GM12864 (cell line): ENCODE measurements around the gene FASLG.

ENCODE experiments used
- DNase-seq: peaks from one replicate; pipeline ENCODE4 v3.0.0-alpha.2; 2011; ENCODE audit warnings: low read depth
- H3K4me3 ChIP-seq: 2 replicates; pipeline ENCODE4 v1.5.1; 2011; ENCODE audit warnings: mild to moderate bottlenecking, low read depth, low read length, control low read depth
- TF ChIP-seq, protein P1 (sequence below): IDR thresholded peaks from 2 replicates; pipeline ENCODE4 v1.5.1; 2011; ENCODE audit warnings: low read depth, mild to moderate bottlenecking, moderate library complexity, low read length, control low read depth, inconsistent platforms; ENCODE audit errors: missing control alignments

Gene FASLG

DNA sequence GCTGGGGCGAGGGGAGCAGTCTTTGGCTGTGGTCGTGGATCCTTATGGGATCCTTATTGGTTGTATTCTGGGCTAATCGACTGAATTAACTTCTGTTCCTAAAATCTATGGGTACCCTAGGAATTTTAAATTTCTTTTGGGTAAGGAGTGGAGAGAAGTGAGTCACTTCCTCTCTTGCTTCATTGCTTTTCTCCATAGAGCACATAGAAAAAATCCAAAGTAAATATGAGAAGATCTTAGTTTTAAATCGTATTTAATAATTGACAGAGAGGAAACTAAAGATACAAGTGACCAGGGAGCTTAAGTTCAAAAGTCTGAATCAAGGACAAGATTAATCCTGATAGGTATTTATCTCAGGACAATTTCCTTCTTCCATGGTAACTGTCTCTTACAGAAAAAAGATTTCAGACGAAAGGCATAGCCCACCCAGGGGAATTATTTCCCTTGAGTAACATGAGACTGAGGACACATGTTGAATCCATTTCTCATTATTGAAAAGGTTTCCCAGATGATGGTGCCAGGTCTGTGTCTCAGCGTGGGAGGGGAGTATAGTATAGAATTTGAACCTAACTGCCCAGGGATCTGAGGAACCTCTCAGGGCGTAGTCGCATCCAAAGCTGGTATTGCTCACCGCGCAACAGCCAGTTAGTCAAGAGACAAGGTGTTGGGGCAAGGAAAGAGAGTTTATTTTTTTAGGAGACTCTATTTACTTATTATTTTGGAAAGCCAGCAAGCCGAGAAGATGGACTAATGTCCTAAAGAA, 28.7 kb upstream of the FASLG start:
- DNase-seq, result no peak
- H3K4me3 ChIP-seq, result no peak overlapping the region
- TF ChIP-seq, protein P1, sequence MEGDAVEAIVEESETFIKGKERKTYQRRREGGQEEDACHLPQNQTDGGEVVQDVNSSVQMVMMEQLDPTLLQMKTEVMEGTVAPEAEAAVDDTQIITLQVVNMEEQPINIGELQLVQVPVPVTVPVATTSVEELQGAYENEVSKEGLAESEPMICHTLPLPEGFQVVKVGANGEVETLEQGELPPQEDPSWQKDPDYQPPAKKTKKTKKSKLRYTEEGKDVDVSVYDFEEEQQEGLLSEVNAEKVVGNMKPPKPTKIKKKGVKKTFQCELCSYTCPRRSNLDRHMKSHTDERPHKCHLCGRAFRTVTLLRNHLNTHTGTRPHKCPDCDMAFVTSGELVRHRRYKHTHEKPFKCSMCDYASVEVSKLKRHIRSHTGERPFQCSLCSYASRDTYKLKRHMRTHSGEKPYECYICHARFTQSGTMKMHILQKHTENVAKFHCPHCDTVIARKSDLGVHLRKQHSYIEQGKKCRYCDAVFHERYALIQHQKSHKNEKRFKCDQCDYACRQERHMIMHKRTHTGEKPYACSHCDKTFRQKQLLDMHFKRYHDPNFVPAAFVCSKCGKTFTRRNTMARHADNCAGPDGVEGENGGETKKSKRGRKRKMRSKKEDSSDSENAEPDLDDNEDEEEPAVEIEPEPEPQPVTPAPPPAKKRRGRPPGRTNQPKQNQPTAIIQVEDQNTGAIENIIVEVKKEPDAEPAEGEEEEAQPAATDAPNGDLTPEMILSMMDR, result no peak

DNA sequence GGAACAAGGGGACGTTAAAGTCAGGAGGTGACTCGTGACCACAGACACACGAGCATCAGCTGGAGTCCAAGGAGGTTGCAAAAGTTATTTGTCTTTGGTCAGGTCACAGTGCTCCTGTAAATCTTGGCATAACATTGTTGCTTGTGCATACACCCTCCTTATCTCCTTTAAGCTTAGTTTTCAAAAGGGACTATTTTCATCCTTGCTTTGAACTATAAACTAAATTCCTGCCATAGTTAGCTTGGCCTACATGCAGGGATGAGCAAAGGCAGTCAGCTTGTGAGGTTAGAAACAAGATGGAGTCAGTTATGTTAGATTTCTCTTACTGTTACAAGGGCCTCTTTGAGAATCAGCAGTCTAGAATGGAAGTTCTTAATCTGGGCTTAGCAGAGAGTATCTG, 28.0 kb upstream of the FASLG start:
- no peak overlapping the region for H3K4me3 ChIP-seq
- DNase-seq, result no peak
- TF ChIP-seq, protein P1, result no peak

GRCh38 chr1:172637522-172637921, 21.4 kb upstream of the FASLG start:
- TF ChIP-seq, protein P1, result no peak
- DNase-seq, result no peak
- H3K4me3 ChIP-seq, result no peak overlapping the region

DNA sequence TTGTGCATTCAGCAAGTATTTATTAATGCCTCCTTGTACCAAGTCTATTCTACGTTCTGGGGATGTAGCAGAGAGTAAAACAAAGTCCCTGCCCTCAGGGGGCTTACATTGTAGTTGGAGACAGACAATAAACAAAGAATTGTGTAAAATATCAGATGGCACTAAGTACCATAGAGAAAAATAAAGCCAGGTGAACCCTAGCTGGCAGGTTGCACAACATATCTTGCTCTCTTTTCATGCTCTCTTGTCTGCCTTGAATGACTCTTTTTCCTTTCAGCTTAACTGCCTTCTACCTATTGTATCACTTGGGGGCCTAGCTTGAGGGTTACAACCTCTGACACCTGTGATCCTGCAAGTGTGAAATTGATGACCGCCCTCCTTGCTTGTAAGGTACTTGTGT, 20.7 kb upstream of the FASLG start:
- no peak overlapping the region for H3K4me3 ChIP-seq
- no peak for DNase-seq
- TF ChIP-seq, protein P1, result no peak

- peak; percentile 45 for DNase-seq
- H3K4me3 ChIP-seq, result no peak overlapping the region
- TF ChIP-seq, protein P1, result no peak
Measured at GRCh38 chr1:172638885-172639831, 19.7 kb upstream of the FASLG start.

GRCh38 chr1:172640111-172640510, 18.8 kb upstream of the FASLG start:
- DNase-seq, result no peak
- TF ChIP-seq, protein P1, result no peak
- no peak overlapping the region for H3K4me3 ChIP-seq
